OCI-LY7 (cell line): ENCODE results near the gene SLC2A3. TPM values are rescaled to one million over a fixed set of nuclear protein-coding genes. Genes with fewer than 3 reads are reported as not detected.

Experiments used
- BruUV-seq: library from RNA; stranded (reverse); fragments of 400-500 nt; replicated peaks from 2 replicates; lab custom pipeline; 2021; lab: Mats Ljungman, UMichigan
- CTCF ChIA-PET: fragments of 300-600 bp; sonication (Branson Sonifier 250); formaldehyde crosslinking; loops from one replicate; lab custom pipeline; 2022; ENCODE audit warnings: antibody characterized with exemption; ENCODE audit not compliant: unreplicated experiment; lab: Charles Lee
- POLR2A ChIA-PET: fragments of 300-600 bp; sonication (Branson Sonifier 250); formaldehyde crosslinking; loops from one replicate; lab custom pipeline; 2022; ENCODE audit warnings: antibody characterized with exemption; lab: Charles Lee
- DNase-seq: peaks from one replicate; pipeline ENCODE4 v3.0.0-alpha.2; 2015; ENCODE audit warnings: low spot score
- H2AFZ ChIP-seq: fragments of 200-600 bp; sonication (generic), shearing (Covaris generic); 2 replicates; pipeline ENCODE4 v1.6.1; 2014; ENCODE audit warnings: mild to moderate bottlenecking, antibody characterized with exemption, low read length, moderate library complexity
- H3K27ac ChIP-seq: fragments of 200-600 bp; sonication (generic); 2 replicates; pipeline ENCODE4 v1.5.1; 2014; ENCODE audit warnings: mixed run types, low read depth, mild to moderate bottlenecking, moderate library complexity, low read length, inconsistent platforms; ENCODE audit not compliant: poor library complexity, severe bottlenecking
- H3K36me3 ChIP-seq: fragments of 200-600 bp; sonication (generic); 2 replicates; pipeline ENCODE4 v1.6.1; 2014; ENCODE audit warnings: mild to moderate bottlenecking, antibody characterized with exemption, low read length, moderate library complexity, mixed read lengths; ENCODE audit not compliant: insufficient read depth
- H3K4me1 ChIP-seq: fragments of 200-600 bp; sonication (generic); 2 replicates; pipeline ENCODE4 v1.5.1; 2014; ENCODE audit warnings: mild to moderate bottlenecking, low read length; ENCODE audit not compliant: insufficient read depth, poor library complexity, severe bottlenecking
- H3K4me2 ChIP-seq: fragments of 200-600 bp; sonication (generic); 2 replicates; pipeline ENCODE4 v1.6.1; 2014; ENCODE audit warnings: mild to moderate bottlenecking, low read length
- H3K4me3 ChIP-seq: fragments of 200-600 bp; sonication (generic); 2 replicates; pipeline ENCODE4 v1.5.1; 2014; ENCODE audit warnings: mild to moderate bottlenecking, low read depth, low read length; ENCODE audit not compliant: poor library complexity, severe bottlenecking
- H3K79me2 ChIP-seq: fragments of 200-600 bp; sonication (generic); 2 replicates; pipeline ENCODE4 v1.6.1; 2016; ENCODE audit warnings: low read depth, mild to moderate bottlenecking, low read length, moderate library complexity, mixed read lengths; ENCODE audit not compliant: insufficient read depth
- H3K9me2 ChIP-seq: fragments of 200-600 bp; sonication (generic); 2 replicates; pipeline ENCODE4 v1.6.1; 2016; ENCODE audit warnings: mild to moderate bottlenecking, low read length, mixed read lengths; ENCODE audit not compliant: insufficient read depth
- H3K9me3 ChIP-seq: fragments of 200-600 bp; sonication (generic); 2 replicates; pipeline ENCODE4 v1.6.1; 2014; ENCODE audit warnings: mild to moderate bottlenecking, mixed run types, low read length, mixed read lengths
- H4K20me1 ChIP-seq: fragments of 200-600 bp; sonication (generic); 2 replicates; pipeline ENCODE4 v1.6.1; 2014; ENCODE audit warnings: mild to moderate bottlenecking, antibody characterized with exemption, low read length, moderate library complexity, mixed read lengths; ENCODE audit not compliant: insufficient read depth
- EZH2phosphoT487 ChIP-seq: fragments of 200-600 bp; sonication (generic); IDR thresholded peaks from 2 replicates; pipeline ENCODE4 v1.6.1; 2018; ENCODE audit warnings: low read depth, borderline replicate concordance, mild to moderate bottlenecking, mixed run types, antibody characterized with exemption, low read length, moderate library complexity, mixed read lengths
- intact Hi-C: fragments of 100-400 bp; cut with micrococcal nuclease; formaldehyde crosslinking; loops from one replicate; pipeline ENCODE4 v1.10.0; 2022; ENCODE audit not compliant: unreplicated experiment
- total RNA-seq, 2 experiments: library from RNA; depleted of rRNA in 1 of 2; stranded (reverse); fragments of >200 nt in 1 of 2; shearing (Covaris generic) in 1 of 2; gene quantifications; 2 replicates each; pipeline ENCODE4 v1.2.3, GENCODE V29; 2014 to 2022
- TF ChIP-seq, protein P1 (sequence below): fragments of 200-600 bp; sonication (generic); conservative IDR thresholded peaks from 2 replicates; pipeline ENCODE4 v1.5.1; 2014; ENCODE audit warnings: mild to moderate bottlenecking, antibody characterized with exemption, low read length, moderate library complexity, mixed read lengths

Gene SLC2A3
- total RNA-seq, 2 experiments from 2014 or later: 3.9 to 17.9 TPM

DNA sequence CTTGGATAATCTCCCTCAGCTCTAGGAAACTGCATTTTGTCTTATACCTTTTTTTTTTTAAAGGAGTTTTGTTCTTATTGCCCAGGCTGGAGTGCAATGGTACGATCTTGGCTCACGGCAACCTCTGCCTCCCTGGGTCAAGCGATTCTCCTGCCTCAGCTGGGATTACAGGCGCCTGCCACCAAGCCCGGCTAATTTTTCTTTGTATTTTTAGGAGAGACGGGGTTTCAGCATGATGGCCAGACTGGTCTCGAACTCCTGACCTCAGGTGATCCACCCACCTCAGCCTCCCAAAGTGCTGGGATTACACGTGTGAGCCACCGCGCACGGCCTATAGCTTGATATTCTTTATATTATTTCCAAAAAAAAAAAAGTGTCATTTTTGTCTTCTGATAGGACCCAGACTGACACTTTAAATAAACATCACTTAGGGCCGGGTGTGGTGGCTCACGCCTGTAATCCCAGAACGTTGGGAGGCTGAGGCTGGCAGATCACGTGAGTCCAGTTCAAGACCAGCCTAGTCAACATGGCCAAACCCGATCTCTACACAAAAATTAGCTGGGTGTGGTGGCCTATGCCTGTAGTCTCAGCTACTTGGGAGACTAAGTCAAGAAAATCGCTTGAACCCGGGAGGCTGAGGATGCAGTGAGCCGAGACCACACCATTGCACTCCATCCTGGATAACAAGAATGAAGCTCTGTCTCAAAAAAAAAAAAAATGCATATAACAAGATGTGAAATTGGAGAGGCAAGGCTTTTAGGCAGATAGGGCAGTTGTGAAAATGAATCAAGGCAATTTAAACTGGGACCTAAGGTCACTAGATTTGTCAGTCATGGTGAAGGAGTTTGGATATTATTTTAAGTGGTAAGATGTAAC is 18.4 kb downstream of the SLC2A3 start:
- Histone ChIP-seq H2AFZ (no peak overlapping the region), H3K36me3 (peaks cover 15% of the 10 kb centered on the region; the same call in 1 of the 2 replicates), H3K9me2 (no peaks in the 10 kb centered on the region), H3K27ac (no peak overlapping the region), H4K20me1 (no peaks in the 10 kb centered on the region), H3K79me2 (no peaks in the 10 kb centered on the region), H3K4me1 (no peaks in the 10 kb centered on the region), H3K4me2 (no peak overlapping the region), H3K9me3 (no peaks in the 10 kb centered on the region), H3K4me3 (no peak overlapping the region)
- no peak for DNase-seq
- intact Hi-C loops: no loop called here
- ChIA-PET POLR2A (interaction anchor here (0.5 to 0.6 kb wide), 3 partner anchors 43 to 433 kb away, joined by 4 to 5 read pairs (median 4); no protein-coding TSS in a partner anchor), CTCF (no interaction called here)
- TF ChIP-seq, protein P1, sequence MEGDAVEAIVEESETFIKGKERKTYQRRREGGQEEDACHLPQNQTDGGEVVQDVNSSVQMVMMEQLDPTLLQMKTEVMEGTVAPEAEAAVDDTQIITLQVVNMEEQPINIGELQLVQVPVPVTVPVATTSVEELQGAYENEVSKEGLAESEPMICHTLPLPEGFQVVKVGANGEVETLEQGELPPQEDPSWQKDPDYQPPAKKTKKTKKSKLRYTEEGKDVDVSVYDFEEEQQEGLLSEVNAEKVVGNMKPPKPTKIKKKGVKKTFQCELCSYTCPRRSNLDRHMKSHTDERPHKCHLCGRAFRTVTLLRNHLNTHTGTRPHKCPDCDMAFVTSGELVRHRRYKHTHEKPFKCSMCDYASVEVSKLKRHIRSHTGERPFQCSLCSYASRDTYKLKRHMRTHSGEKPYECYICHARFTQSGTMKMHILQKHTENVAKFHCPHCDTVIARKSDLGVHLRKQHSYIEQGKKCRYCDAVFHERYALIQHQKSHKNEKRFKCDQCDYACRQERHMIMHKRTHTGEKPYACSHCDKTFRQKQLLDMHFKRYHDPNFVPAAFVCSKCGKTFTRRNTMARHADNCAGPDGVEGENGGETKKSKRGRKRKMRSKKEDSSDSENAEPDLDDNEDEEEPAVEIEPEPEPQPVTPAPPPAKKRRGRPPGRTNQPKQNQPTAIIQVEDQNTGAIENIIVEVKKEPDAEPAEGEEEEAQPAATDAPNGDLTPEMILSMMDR: no peak
- no peak for TF ChIP-seq EZH2phosphoT487
- BruUV-seq: no TSS peak

DNA sequence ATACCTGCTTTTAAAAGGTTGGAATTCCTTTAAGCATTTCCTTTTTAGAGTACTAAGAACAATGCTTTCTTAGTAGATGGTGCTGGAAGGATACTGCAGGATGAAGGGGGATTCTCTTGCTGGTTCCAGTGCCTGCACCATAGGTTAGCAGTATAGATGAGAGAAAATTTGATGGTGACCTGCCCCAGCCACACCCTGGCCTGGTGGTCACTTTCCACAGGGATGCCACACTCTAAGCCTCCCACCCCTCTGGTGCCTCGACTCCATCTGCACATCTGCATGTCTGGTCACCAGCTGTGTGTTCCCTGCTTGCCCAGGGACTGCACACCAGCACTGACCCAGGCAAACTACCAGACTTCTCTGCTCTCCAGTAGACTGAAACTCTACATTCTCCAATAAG is 19.1 kb downstream of the SLC2A3 start:
- CTCF ChIA-PET: no interaction called here
- H3K4me2 ChIP-seq: no peak overlapping the region
- no peaks in the 10 kb centered on the region for H3K79me2 ChIP-seq
- no peak for DNase-seq
- no TSS peak for BruUV-seq
- intact Hi-C loops: no loop called here
- H3K9me3 ChIP-seq: no peaks in the 10 kb centered on the region
- no peaks in the 10 kb centered on the region for H3K4me1 ChIP-seq
- no peak overlapping the region for H2AFZ ChIP-seq
- H3K9me2 ChIP-seq: no peaks in the 10 kb centered on the region
- H3K36me3 ChIP-seq: peaks cover 9% of the 10 kb centered on the region; the same call in 1 of the 2 replicates
- TF ChIP-seq, protein P1: no peak
- no peak for TF ChIP-seq EZH2phosphoT487
- no peak overlapping the region for H3K27ac ChIP-seq
- H3K4me3 ChIP-seq: no peak overlapping the region
- POLR2A ChIA-PET: no interaction called here
- H4K20me1 ChIP-seq: no peaks in the 10 kb centered on the region
